Transverse colon (tissue), 3 donors: ENCODE results near the gene MOB2.

Experiments used
- EP300 ChIP-seq: sonication (generic); formaldehyde crosslinking; IDR thresholded peaks from one replicate; pipeline ENCODE4 v1.6.1; 2017; ENCODE audit warnings: antibody characterized with exemption, low read depth
- POLR2A ChIP-seq: fragments of 450-650 bp; IDR thresholded peaks from one replicate; pipeline ENCODE4 v1.6.1; 2016; ENCODE audit warnings: antibody characterized with exemption, mild to moderate bottlenecking, moderate library complexity
- TF ChIP-seq, protein P1 (sequence below), 5 experiments: fragments of 200-600 bp in 3 of 5; fragments of 450-650 bp in 2 of 5; sonication (generic) in 3 of 5; IDR thresholded peaks; 1 replicate in 2 of 5; 2 replicates in 3 of 5; pipeline ENCODE4 v1.5.1; 2016 to 2017; ENCODE audit warnings: antibody characterized with exemption in 5 of 5, inconsistent platforms in 3 of 5, mild to moderate bottlenecking in 2 of 5, moderate library complexity in 1 of 5

DNA sequence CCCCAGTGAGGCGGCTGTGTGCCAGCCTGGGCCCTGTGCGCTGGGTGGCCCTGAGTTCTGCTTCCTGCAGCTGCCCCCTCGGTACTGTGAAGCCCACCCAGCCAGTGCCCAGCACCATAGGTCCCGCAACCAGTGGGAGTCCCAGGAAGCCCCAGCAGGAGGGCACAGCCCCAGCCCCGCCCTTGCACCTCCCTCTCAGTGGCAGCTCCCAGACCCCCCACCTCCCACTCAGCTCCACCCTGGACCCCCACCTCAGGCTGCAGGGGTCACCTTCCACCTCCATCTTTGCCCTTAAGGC lies 30.9 kb downstream of the MOB2 start:
- TF ChIP-seq, protein P1, sequence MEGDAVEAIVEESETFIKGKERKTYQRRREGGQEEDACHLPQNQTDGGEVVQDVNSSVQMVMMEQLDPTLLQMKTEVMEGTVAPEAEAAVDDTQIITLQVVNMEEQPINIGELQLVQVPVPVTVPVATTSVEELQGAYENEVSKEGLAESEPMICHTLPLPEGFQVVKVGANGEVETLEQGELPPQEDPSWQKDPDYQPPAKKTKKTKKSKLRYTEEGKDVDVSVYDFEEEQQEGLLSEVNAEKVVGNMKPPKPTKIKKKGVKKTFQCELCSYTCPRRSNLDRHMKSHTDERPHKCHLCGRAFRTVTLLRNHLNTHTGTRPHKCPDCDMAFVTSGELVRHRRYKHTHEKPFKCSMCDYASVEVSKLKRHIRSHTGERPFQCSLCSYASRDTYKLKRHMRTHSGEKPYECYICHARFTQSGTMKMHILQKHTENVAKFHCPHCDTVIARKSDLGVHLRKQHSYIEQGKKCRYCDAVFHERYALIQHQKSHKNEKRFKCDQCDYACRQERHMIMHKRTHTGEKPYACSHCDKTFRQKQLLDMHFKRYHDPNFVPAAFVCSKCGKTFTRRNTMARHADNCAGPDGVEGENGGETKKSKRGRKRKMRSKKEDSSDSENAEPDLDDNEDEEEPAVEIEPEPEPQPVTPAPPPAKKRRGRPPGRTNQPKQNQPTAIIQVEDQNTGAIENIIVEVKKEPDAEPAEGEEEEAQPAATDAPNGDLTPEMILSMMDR (IDR thresholded peaks at IDR 0.05): no peak
- no peak for TF ChIP-seq EP300
- no peak for TF ChIP-seq POLR2A
